GM23338 (cell line): ENCODE data around the gene CCDC60. TPM values are rescaled to one million over a fixed set of nuclear protein-coding genes. Genes with fewer than 3 reads are reported as not detected.

Experiments
- ATAC-seq: fragments of 200-7000 bp; cut with Tn5 transposase; 3 replicates; pipeline ENCODE4 v1.9.1; 2020
- DNase-seq: peaks from one replicate; pipeline ENCODE4 v3.0.0-alpha.2; 2015; ENCODE audit warnings: low spot score
- H2AFZ ChIP-seq: fragments of 200-600 bp; sonication (generic); 2 replicates; pipeline ENCODE4 v1.8.0; 2016; ENCODE audit warnings: antibody characterized with exemption, mild to moderate bottlenecking, moderate library complexity
- H3F3A ChIP-seq: fragments of 200-600 bp; sonication (generic); replicated peaks from 2 replicates; pipeline ENCODE4 v1.8.0; 2017; ENCODE audit warnings: antibody characterized with exemption, mixed run types, low read depth
- H3K27ac ChIP-seq: fragments of 200-600 bp; sonication (generic); 2 replicates; pipeline ENCODE4 v1.6.1; 2016; ENCODE audit warnings: low read depth
- H3K27me3 ChIP-seq: fragments of 200-600 bp; sonication (generic); 2 replicates; pipeline ENCODE4 v1.8.0; 2016; ENCODE audit warnings: mild to moderate bottlenecking, mixed run types, moderate library complexity; ENCODE audit not compliant: insufficient read depth
- H3K36me3 ChIP-seq: fragments of 200-600 bp; sonication (generic); 2 replicates; pipeline ENCODE4 v1.8.0; 2016; ENCODE audit warnings: mild to moderate bottlenecking; ENCODE audit not compliant: insufficient read depth
- H3K4me1 ChIP-seq: fragments of 200-600 bp; sonication (generic); 2 replicates; pipeline ENCODE4 v1.8.0; 2016; ENCODE audit warnings: mild to moderate bottlenecking, moderate library complexity; ENCODE audit not compliant: insufficient read depth
- H3K4me2 ChIP-seq: fragments of 200-600 bp; sonication (generic); 2 replicates; pipeline ENCODE4 v1.7.1; 2017; ENCODE audit warnings: mixed run types
- H3K4me3 ChIP-seq: fragments of 200-600 bp; sonication (generic); 2 replicates; pipeline ENCODE4 v1.6.1; 2016; ENCODE audit warnings: mixed run types
- H3K79me2 ChIP-seq: fragments of 200-600 bp; sonication (generic); replicated peaks from 2 replicates; pipeline ENCODE4 v1.8.0; 2017; ENCODE audit warnings: mild to moderate bottlenecking; ENCODE audit not compliant: insufficient read depth
- H3K9me2 ChIP-seq: fragments of 200-600 bp; sonication (generic); 2 replicates; pipeline ENCODE4 v1.8.0; 2017; ENCODE audit not compliant: insufficient read depth
- H4K20me1 ChIP-seq: fragments of 200-600 bp; sonication (generic); replicated peaks from 2 replicates; pipeline ENCODE4 v1.8.0; 2017; ENCODE audit warnings: mild to moderate bottlenecking; ENCODE audit not compliant: insufficient read depth
- H3K27ac Mint-ChIP-seq: 2 replicates; pipeline ENCODE4 v1.8.0; 2020; ENCODE audit warnings: inconsistent platforms, mild to moderate bottlenecking, moderate library complexity, mixed read lengths
- H3K27me3 Mint-ChIP-seq: 3 replicates; pipeline ENCODE4 v1.8.0; 2022; ENCODE audit warnings: low read depth, mild to moderate bottlenecking, moderate library complexity, mixed read lengths, inconsistent platforms; ENCODE audit not compliant: insufficient read depth, poor library complexity
- H3K36me3 Mint-ChIP-seq: 3 replicates; pipeline ENCODE4 v1.8.0; 2021; ENCODE audit warnings: low read depth, mild to moderate bottlenecking, inconsistent platforms, moderate library complexity, mixed read lengths
- H3K4me1 Mint-ChIP-seq: 3 replicates; pipeline ENCODE4 v1.8.0; 2020; ENCODE audit warnings: mild to moderate bottlenecking, inconsistent platforms, mixed read lengths
- H3K4me3 Mint-ChIP-seq: 3 replicates; pipeline ENCODE4 v1.8.0; 2021; ENCODE audit warnings: moderate library complexity, mild to moderate bottlenecking, inconsistent platforms, mixed read lengths
- H3K9me3 Mint-ChIP-seq: 3 replicates; pipeline ENCODE4 v1.8.0; 2020; ENCODE audit warnings: moderate library complexity, mild to moderate bottlenecking, inconsistent platforms, mixed read lengths
- CREB1 ChIP-seq: fragments of 250-450 bp; sonication (Bioruptor Pico); IDR thresholded peaks from 2 replicates; pipeline ENCODE4 v1.5.0; 2020; ENCODE audit warnings: low read depth, mild to moderate bottlenecking, moderate library complexity
- EZH2 ChIP-seq: fragments of 200-600 bp; sonication (generic); IDR thresholded peaks from one replicate; pipeline ENCODE4 v1.8.0; 2017; ENCODE audit warnings: antibody characterized with exemption, mild to moderate bottlenecking, low read depth; ENCODE audit not compliant: unreplicated experiment
- EZH2phosphoT487 ChIP-seq: fragments of 200-600 bp; sonication (generic); IDR thresholded peaks from one replicate; pipeline ENCODE4 v1.8.1; 2018; ENCODE audit warnings: antibody characterized with exemption; ENCODE audit not compliant: unreplicated experiment
- JUNB ChIP-seq: IDR thresholded peaks from one replicate; pipeline ENCODE4 v1.6.1; 2016; ENCODE audit warnings: antibody characterized with exemption; ENCODE audit not compliant: unreplicated experiment
- NANOG ChIP-seq: IDR thresholded peaks from 2 replicates; pipeline ENCODE4 v1.6.1; 2016; ENCODE audit warnings: antibody characterized with exemption, borderline replicate concordance
- POLR2AphosphoS5 ChIP-seq: IDR thresholded peaks from 2 replicates; pipeline ENCODE4 v1.6.1; 2016; ENCODE audit warnings: antibody characterized with exemption, low read depth
- STAT1 ChIP-seq: IDR thresholded peaks from one replicate; pipeline ENCODE4 v1.6.1; 2016; ENCODE audit warnings: antibody characterized with exemption; ENCODE audit not compliant: unreplicated experiment
- ZNF114 ChIP-seq: fragments of 250-450 bp; sonication (Bioruptor Pico); IDR thresholded peaks from 2 replicates; pipeline ENCODE4 v1.5.0; 2020; ENCODE audit warnings: mild to moderate bottlenecking, moderate library complexity
- ZNF331 ChIP-seq: fragments of 250-450 bp; sonication (Bioruptor Pico); IDR thresholded peaks from 2 replicates; pipeline ENCODE4 v1.5.0; 2020; ENCODE audit warnings: low read depth, mild to moderate bottlenecking, moderate library complexity
- polyA plus RNA-seq: library from polyadenylated mRNA; unstranded; fragments of >200 nt; fragmentation: Nextera tagmentation; extraction: Ambion mirVana; gene quantifications from 2 replicates; pipeline ENCODE4 v1.2.1, GENCODE V29; 2016
- total RNA-seq: library from RNA; depleted of rRNA; stranded (reverse); fragments of >200 nt; shearing (Covaris generic); gene quantifications from 2 replicates; pipeline ENCODE4 v1.2.3, GENCODE V29; 2014
- TF ChIP-seq, protein P1 (sequence below): fragments of 250-450 bp; sonication (Bioruptor Pico); IDR thresholded peaks from 2 replicates; pipeline ENCODE4 v1.5.0; 2020; ENCODE audit warnings: mild to moderate bottlenecking, moderate library complexity
- TF ChIP-seq, protein P2 (sequence below): IDR thresholded peaks from 2 replicates; pipeline ENCODE4 v1.6.1; 2016; ENCODE audit warnings: antibody characterized with exemption
- TF ChIP-seq, protein P3 (sequence below): IDR thresholded peaks from one replicate; pipeline ENCODE4 v1.6.1; 2018; ENCODE audit warnings: antibody characterized with exemption; ENCODE audit not compliant: unreplicated experiment
- TF ChIP-seq, protein P4 (sequence below), 2 experiments: fragments of 200-600 bp in 1 of 2; sonication (generic) in 1 of 2; conservative IDR thresholded peaks; 2 replicates each; pipeline versions ENCODE4 v1.5.1 to v1.6.1; 2016 to 2017; ENCODE audit warnings: antibody characterized with exemption in 2 of 2, low read depth in 2 of 2, mild to moderate bottlenecking in 2 of 2, moderate library complexity in 1 of 2

Gene CCDC60
- total and polyA plus RNA-seq, 2 experiments from 2014 or later: 0.53 TPM; not detected in 1

DNA sequence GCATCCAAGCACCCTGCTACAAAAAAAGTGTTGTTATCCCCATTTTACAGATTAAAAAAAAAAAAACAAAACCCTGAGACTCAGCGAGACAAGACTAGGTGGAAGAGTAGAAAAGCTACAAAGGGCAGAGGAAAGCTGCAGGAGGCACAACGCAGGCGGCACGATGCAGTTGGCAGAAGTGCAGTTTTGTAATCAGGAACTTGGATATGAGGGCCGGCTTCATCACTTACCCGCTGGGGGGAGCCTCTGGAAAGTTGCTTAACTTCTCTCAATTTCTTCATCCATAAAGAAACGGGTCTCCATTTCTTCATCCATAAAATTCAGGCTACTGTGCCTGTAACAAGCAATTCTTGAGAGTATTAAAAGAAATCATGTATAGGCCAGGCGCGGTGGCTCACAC is 33.1 kb upstream of the CCDC60 start:
- no peaks in the 10 kb centered on the region for H3K36me3 ChIP-seq
- TF ChIP-seq ZNF114 (no peak), CREB1 (no peak), JUNB (no peak), POLR2AphosphoS5 (no peak), EZH2phosphoT487 (no peak), ZNF331 (CRISPR knock-in tag) (no peak), STAT1 (no peak), EZH2 (no peak), NANOG (no peak)
- TF ChIP-seq, protein P1, sequence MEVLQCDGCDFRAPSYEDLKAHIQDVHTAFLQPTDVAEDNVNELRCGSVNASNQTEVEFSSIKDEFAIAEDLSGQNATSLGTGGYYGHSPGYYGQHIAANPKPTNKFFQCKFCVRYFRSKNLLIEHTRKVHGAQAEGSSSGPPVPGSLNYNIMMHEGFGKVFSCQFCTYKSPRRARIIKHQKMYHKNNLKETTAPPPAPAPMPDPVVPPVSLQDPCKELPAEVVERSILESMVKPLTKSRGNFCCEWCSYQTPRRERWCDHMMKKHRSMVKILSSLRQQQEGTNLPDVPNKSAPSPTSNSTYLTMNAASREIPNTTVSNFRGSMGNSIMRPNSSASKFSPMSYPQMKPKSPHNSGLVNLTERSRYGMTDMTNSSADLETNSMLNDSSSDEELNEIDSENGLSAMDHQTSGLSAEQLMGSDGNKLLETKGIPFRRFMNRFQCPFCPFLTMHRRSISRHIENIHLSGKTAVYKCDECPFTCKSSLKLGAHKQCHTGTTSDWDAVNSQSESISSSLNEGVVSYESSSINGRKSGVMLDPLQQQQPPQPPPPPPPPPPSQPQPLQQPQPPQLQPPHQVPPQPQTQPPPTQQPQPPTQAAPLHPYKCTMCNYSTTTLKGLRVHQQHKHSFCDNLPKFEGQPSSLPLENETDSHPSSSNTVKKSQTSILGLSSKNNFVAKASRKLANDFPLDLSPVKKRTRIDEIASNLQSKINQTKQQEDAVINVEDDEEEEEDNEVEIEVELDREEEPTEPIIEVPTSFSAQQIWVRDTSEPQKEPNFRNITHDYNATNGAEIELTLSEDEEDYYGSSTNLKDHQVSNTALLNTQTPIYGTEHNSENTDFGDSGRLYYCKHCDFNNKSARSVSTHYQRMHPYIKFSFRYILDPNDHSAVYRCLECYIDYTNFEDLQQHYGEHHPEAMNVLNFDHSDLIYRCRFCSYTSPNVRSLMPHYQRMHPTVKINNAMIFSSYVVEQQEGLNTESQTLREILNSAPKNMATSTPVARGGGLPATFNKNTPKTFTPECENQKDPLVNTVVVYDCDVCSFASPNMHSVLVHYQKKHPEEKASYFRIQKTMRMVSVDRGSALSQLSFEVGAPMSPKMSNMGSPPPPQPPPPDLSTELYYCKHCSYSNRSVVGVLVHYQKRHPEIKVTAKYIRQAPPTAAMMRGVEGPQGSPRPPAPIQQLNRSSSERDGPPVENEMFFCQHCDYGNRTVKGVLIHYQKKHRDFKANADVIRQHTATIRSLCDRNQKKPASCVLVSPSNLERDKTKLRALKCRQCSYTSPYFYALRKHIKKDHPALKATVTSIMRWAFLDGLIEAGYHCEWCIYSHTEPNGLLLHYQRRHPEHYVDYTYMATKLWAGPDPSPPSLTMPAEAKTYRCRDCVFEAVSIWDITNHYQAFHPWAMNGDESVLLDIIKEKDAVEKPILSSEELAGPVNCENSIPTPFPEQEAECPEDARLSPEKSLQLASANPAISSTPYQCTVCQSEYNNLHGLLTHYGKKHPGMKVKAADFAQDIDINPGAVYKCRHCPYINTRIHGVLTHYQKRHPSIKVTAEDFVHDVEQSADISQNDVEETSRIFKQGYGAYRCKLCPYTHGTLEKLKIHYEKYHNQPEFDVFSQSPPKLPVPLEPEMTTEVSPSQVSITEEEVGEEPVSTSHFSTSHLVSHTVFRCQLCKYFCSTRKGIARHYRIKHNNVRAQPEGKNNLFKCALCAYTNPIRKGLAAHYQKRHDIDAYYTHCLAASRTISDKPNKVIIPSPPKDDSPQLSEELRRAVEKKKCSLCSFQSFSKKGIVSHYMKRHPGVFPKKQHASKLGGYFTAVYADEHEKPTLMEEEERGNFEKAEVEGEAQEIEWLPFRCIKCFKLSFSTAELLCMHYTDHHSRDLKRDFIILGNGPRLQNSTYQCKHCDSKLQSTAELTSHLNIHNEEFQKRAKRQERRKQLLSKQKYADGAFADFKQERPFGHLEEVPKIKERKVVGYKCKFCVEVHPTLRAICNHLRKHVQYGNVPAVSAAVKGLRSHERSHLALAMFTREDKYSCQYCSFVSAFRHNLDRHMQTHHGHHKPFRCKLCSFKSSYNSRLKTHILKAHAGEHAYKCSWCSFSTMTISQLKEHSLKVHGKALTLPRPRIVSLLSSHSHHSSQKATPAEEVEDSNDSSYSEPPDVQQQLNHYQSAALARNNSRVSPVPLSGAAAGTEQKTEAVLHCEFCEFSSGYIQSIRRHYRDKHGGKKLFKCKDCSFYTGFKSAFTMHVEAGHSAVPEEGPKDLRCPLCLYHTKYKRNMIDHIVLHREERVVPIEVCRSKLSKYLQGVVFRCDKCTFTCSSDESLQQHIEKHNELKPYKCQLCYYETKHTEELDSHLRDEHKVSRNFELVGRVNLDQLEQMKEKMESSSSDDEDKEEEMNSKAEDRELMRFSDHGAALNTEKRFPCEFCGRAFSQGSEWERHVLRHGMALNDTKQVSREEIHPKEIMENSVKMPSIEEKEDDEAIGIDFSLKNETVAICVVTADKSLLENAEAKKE (CRISPR knock-in tag): no peak
- TF ChIP-seq, protein P2, sequence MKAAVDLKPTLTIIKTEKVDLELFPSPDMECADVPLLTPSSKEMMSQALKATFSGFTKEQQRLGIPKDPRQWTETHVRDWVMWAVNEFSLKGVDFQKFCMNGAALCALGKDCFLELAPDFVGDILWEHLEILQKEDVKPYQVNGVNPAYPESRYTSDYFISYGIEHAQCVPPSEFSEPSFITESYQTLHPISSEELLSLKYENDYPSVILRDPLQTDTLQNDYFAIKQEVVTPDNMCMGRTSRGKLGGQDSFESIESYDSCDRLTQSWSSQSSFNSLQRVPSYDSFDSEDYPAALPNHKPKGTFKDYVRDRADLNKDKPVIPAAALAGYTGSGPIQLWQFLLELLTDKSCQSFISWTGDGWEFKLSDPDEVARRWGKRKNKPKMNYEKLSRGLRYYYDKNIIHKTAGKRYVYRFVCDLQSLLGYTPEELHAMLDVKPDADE: no peak
- TF ChIP-seq, protein P3, sequence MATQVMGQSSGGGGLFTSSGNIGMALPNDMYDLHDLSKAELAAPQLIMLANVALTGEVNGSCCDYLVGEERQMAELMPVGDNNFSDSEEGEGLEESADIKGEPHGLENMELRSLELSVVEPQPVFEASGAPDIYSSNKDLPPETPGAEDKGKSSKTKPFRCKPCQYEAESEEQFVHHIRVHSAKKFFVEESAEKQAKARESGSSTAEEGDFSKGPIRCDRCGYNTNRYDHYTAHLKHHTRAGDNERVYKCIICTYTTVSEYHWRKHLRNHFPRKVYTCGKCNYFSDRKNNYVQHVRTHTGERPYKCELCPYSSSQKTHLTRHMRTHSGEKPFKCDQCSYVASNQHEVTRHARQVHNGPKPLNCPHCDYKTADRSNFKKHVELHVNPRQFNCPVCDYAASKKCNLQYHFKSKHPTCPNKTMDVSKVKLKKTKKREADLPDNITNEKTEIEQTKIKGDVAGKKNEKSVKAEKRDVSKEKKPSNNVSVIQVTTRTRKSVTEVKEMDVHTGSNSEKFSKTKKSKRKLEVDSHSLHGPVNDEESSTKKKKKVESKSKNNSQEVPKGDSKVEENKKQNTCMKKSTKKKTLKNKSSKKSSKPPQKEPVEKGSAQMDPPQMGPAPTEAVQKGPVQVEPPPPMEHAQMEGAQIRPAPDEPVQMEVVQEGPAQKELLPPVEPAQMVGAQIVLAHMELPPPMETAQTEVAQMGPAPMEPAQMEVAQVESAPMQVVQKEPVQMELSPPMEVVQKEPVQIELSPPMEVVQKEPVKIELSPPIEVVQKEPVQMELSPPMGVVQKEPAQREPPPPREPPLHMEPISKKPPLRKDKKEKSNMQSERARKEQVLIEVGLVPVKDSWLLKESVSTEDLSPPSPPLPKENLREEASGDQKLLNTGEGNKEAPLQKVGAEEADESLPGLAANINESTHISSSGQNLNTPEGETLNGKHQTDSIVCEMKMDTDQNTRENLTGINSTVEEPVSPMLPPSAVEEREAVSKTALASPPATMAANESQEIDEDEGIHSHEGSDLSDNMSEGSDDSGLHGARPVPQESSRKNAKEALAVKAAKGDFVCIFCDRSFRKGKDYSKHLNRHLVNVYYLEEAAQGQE: no peak
- TF ChIP-seq, protein P4, sequence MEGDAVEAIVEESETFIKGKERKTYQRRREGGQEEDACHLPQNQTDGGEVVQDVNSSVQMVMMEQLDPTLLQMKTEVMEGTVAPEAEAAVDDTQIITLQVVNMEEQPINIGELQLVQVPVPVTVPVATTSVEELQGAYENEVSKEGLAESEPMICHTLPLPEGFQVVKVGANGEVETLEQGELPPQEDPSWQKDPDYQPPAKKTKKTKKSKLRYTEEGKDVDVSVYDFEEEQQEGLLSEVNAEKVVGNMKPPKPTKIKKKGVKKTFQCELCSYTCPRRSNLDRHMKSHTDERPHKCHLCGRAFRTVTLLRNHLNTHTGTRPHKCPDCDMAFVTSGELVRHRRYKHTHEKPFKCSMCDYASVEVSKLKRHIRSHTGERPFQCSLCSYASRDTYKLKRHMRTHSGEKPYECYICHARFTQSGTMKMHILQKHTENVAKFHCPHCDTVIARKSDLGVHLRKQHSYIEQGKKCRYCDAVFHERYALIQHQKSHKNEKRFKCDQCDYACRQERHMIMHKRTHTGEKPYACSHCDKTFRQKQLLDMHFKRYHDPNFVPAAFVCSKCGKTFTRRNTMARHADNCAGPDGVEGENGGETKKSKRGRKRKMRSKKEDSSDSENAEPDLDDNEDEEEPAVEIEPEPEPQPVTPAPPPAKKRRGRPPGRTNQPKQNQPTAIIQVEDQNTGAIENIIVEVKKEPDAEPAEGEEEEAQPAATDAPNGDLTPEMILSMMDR (conservative IDR thresholded peaks at IDR 0.05; ENCODE audit: low read depth in 2 of 2): no peak; a peak in 1 of 4 replicates
- no peaks in the 10 kb centered on the region for H3K9me2 ChIP-seq
- no peaks in the 10 kb centered on the region for H3F3A ChIP-seq
- Mint-ChIP-seq H3K9me3 (no peaks in the 10 kb centered on the region), H3K27me3 (peaks cover 8% of the 10 kb centered on the region), H3K4me3 (no peak overlapping the region), H3K36me3 (no peaks in the 10 kb centered on the region), H3K27ac (no peak overlapping the region), H3K4me1 (peaks cover 5% of the 10 kb centered on the region; the same call in 2 of the 3 replicates)
- H3K4me3 ChIP-seq: no peak overlapping the region
- H3K4me1 ChIP-seq: no peaks in the 10 kb centered on the region; the same call in 1 of the 2 replicates
- no peak for DNase-seq
- ATAC-seq: no peak
- no peaks in the 10 kb centered on the region for H3K79me2 ChIP-seq
- H2AFZ ChIP-seq: peak overlapping the region; percentile 4; the same call in 1 of the 2 replicates
- H4K20me1 ChIP-seq: no peaks in the 10 kb centered on the region
- no peaks in the 10 kb centered on the region for H3K27me3 ChIP-seq
- H3K27ac ChIP-seq: no peak overlapping the region
- H3K4me2 ChIP-seq: no peak overlapping the region
